Sigmoid colon (tissue), 7 donors: ENCODE measurements around the gene BTN1A1. TPM values are rescaled to one million over a fixed set of nuclear protein-coding genes. Genes with fewer than 3 reads are reported as not detected.

ENCODE experiments used
- DNase-seq: peaks from one replicate; pipeline ENCODE4 v3.0.0-alpha.2; 2019
- H3K27ac ChIP-seq, 4 donors: fragments of 200-600 bp; sonication (generic); one replicate each; pipeline ENCODE4 v1.5.1; 2016 to 2019; ENCODE audit warnings: mild to moderate bottlenecking in 1 of 4
- H3K27me3 ChIP-seq, 3 donors: fragments of 200-600 bp; sonication (generic); one replicate each; pipeline ENCODE4 v1.5.1; 2019; ENCODE audit warnings: mild to moderate bottlenecking in 1 of 3
- H3K36me3 ChIP-seq, 4 donors: fragments of 200-600 bp; sonication (generic); one replicate each; pipeline ENCODE4 v1.5.1; 2016 to 2019
- H3K4me1 ChIP-seq, 4 donors: fragments of 200-600 bp; sonication (generic); one replicate each; pipeline ENCODE4 v1.5.1; 2017 to 2019
- H3K4me3 ChIP-seq, 4 donors: fragments of 200-600 bp; sonication (generic); one replicate each; pipeline ENCODE4 v1.5.1; 2017 to 2019; ENCODE audit warnings: mild to moderate bottlenecking in 2 of 4, moderate library complexity in 1 of 4
- H3K9me3 ChIP-seq, 4 donors: fragments of 200-600 bp in 3 of 4; sonication (generic) in 3 of 4; one replicate each; pipeline versions ENCODE4 v1.5.1 to v1.6.1; 2013 to 2019
- CTCF ChIP-seq, 4 experiments: fragments of 450-650 bp in 3 of 4; fragments of 200-600 bp in 1 of 4; IDR thresholded peaks; one replicate each; pipeline ENCODE4 v1.5.1; 2016 to 2019; ENCODE audit warnings: antibody characterized with exemption in 4 of 4, mild to moderate bottlenecking in 3 of 4, moderate library complexity in 2 of 4
- EP300 ChIP-seq, 4 donors: sonication (generic); formaldehyde crosslinking; IDR thresholded peaks; one replicate each; pipeline ENCODE4 v1.6.1; 2017; ENCODE audit warnings: antibody characterized with exemption in 4 of 4
- POLR2A ChIP-seq, 2 donors: fragments of 450-650 bp; IDR thresholded peaks; one replicate each; pipeline ENCODE4 v1.6.1; 2016; ENCODE audit warnings: antibody characterized with exemption in 2 of 2, mild to moderate bottlenecking in 2 of 2, moderate library complexity in 2 of 2
- POLR2AphosphoS5 ChIP-seq, 4 donors: sonication (generic); formaldehyde crosslinking; IDR thresholded peaks; one replicate each; pipeline ENCODE4 v1.6.1; 2017; ENCODE audit warnings: antibody characterized with exemption in 4 of 4
- WGBS, 2 donors: extraction: QIAGEN DNeasy Blood & Tissue Kit; methylation state at CpG; one replicate each; pipeline ENCODE4 v1.1.7; 2013; 5-methylcytosine and 5-hydroxymethylcytosine counted together
- intact Hi-C: fragments of 100-400 bp; cut with DNase I; formaldehyde crosslinking; loops from one replicate; pipeline ENCODE4 v1.15.1; 2023
- polyA plus RNA-seq, 3 donors: library from polyadenylated mRNA; stranded (reverse); fragments of 200-250 nt; gene quantifications; one replicate each; pipeline ENCODE4 v1.2.3, GENCODE V29; 2013
- total RNA-seq, 4 donors: library from RNA; depleted of rRNA; stranded (reverse); fragments of >200 nt; gene quantifications; one replicate each; pipeline ENCODE4 v1.1.0, GENCODE V29; 2016
- donor health status: healthy with polysubstance abuse.
- donor health status: Bipolar disorder and iron deficiency.
- donor health status: healthy.

BTN1A1 gene
- total RNA-seq (under 1 TPM in 1 of 4 donors, not detected in 3; 0.28 TPM), polyA plus RNA-seq (under 1 TPM in 1 of 3 donors, not detected in 2; 0.20 TPM)

DNA sequence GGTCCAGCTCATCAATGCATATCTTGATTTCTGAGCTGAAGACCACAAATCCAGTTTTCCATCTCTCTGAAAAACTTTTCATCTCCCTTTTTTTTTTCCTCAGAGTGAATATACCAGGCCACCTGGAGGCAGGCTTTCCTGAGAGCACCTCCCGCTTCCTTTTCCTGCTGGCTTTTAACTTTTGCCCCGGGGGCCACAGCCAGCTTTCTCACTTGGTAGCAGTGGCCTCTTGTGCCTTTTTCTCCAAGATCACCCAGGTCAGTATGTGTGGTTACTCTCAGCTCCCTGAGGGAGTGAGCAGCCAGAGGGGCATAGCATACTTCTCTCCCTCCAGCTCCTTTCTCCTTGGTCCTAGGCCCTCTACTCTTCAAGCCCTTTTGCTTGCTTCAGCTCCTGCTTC, at the start of gene BTN1A1:
BTN1A1 (plus strand) TSS at position 202 of the 400 bp plus-strand sequence. CDS start 984 bp downstream, outside the sequence.
- TF ChIP-seq POLR2A (IDR thresholded peaks at IDR 0.05) (no peak), CTCF (IDR thresholded peaks at IDR 0.05) (no peak), POLR2AphosphoS5 (IDR thresholded peaks at IDR 0.05) (no peak), EP300 (IDR thresholded peaks at IDR 0.05) (no peak)
- Histone ChIP-seq H3K27ac (no peak within 1 kb of the TSS), H3K9me3 (no peaks in the 10 kb centered on the region), H3K4me3 (no peak within 1 kb of the TSS), H3K36me3 (no peaks in the 10 kb centered on the region), H3K4me1 (peaks cover 0 to 12% (median 11%) of the 10 kb centered on the region in 4 donors), H3K27me3 (peaks cover 0 to 44% (median 17%) of the 10 kb centered on the region in 3 donors)
- DNase-seq, result no peak
- 54 to 64% methylated on average over 2 of the region's 2 CpGs for WGBS, 2 donors
- intact Hi-C loops, result no loop called here

DNA sequence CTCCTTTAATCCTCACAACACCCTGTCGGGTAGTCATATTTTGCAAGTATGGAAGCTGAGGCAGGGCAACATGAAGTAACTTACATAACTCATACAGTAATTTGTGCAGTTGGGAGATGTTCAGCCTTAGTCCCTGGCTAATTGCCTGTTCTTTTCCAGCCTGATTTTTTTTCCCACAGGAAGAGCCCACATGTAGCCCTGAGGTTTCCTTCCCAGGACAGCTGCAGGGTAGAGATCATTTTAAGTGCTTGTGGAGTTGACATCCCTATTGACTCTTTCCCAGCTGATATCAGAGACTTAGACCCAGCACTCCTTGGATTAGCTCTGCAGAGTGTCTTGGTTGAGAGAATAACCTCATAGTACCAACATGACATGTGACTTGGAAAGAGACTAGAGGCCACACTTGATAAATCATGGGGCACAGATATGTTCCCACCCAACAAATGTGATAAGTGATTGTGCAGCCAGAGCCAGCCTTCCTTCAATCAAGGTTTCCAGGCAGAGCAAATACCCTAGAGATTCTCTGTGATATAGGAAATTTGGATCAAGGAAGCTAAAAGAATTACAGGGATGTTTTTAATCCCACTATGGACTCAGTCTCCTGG, 47.4 kb upstream of the BTN1A1 start:
- H3K27me3 ChIP-seq, result no peaks in the 10 kb centered on the region
- no peak overlapping the region for H3K27ac ChIP-seq
- H3K4me3 ChIP-seq, result no peak overlapping the region
- H3K9me3 ChIP-seq, result no peaks in the 10 kb centered on the region
- intact Hi-C loops, result no loop called here
- no peak for DNase-seq
- WGBS, 2 donors, result 91 to 94% methylated on average over 1 of the region's 1 CpG
- TF ChIP-seq CTCF (IDR thresholded peaks at IDR 0.05) (no peak), POLR2AphosphoS5 (IDR thresholded peaks at IDR 0.05) (no peak), POLR2A (IDR thresholded peaks at IDR 0.05) (no peak), EP300 (IDR thresholded peaks at IDR 0.05) (no peak)
- peaks cover 0 to 7% (median 6%) of the 10 kb centered on the region in 4 donors for H3K4me1 ChIP-seq
- H3K36me3 ChIP-seq, result peaks cover 0 to 22% (median 1%) of the 10 kb centered on the region in 4 donors

DNA sequence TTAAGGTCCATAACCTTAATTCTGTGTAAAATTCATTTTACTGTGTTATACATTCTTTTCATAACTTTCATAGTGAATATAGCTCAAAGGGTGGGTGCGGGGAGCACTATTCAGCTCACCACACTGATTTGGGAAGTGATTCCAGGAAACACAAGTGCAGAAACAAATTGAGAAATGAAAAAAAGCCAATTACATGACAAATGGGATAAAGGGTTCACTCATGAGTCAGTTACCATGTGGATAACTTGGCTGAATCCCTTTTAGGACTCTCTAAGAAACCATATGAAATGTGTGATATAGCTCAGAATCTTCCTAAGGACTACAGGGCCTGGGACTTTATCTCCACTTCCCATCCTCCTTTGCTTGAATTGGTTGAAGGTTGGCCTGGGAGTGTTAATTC, 45.5 kb upstream of the BTN1A1 start:
- H3K4me3 ChIP-seq, result no peak overlapping the region
- H3K27me3 ChIP-seq, result no peaks in the 10 kb centered on the region
- peaks cover 0 to 18% (median 17%) of the 10 kb centered on the region in 4 donors for H3K4me1 ChIP-seq
- TF ChIP-seq EP300 (IDR thresholded peaks at IDR 0.05) (no peak), CTCF (IDR thresholded peaks at IDR 0.05) (no peak), POLR2AphosphoS5 (IDR thresholded peaks at IDR 0.05) (no peak), POLR2A (IDR thresholded peaks at IDR 0.05) (no peak)
- H3K27ac ChIP-seq, result no peak overlapping the region
- no peak for DNase-seq
- H3K9me3 ChIP-seq, result no peaks in the 10 kb centered on the region
- 90 to 99% methylated on average over 1 of the region's 1 CpG for WGBS, 2 donors
- intact Hi-C loops, result loop anchor here (5.0 kb wide), 1 partner anchor 32 kb away; no protein-coding TSS in a partner anchor
- H3K36me3 ChIP-seq, result peaks cover 0 to 10% (median 0%) of the 10 kb centered on the region in 4 donors

GRCh38 chr6:26455357-26455970, 44.6 kb upstream of the BTN1A1 start:
- DNase-seq, result no peak
- intact Hi-C loops, result loop anchor here (5.0 kb wide), 1 partner anchor 33 kb away; no protein-coding TSS in a partner anchor
- Histone ChIP-seq H3K4me1 (peaks cover 0 to 26% (median 26%) of the 10 kb centered on the region in 4 donors), H3K36me3 (peaks cover 0 to 12% (median 2%) of the 10 kb centered on the region in 4 donors), H3K27ac (no peak overlapping the region), H3K9me3 (no peaks in the 10 kb centered on the region), H3K27me3 (no peaks in the 10 kb centered on the region), H3K4me3 (no peak overlapping the region)
- WGBS, 2 donors, result 79 to 92% methylated on average over 3 of the region's 3 CpGs
- TF ChIP-seq CTCF (IDR thresholded peaks at IDR 0.05), result no peak
- no peak for TF ChIP-seq EP300 (IDR thresholded peaks at IDR 0.05)
- TF ChIP-seq POLR2A (IDR thresholded peaks at IDR 0.05), result no peak
- no peak for TF ChIP-seq POLR2AphosphoS5 (IDR thresholded peaks at IDR 0.05)
